A673 (cell line): ENCODE measurements around the gene RGL3.

Experiments used
- EZH2 ChIP-seq: fragments of 200-600 bp; sonication (generic); IDR thresholded peaks from 2 replicates; pipeline ENCODE4 v1.6.1; 2017; ENCODE audit warnings: borderline replicate concordance, low read depth, mild to moderate bottlenecking, mixed read lengths, antibody characterized with exemption, low read length; ENCODE audit not compliant: poor library complexity, severe bottlenecking
- TF ChIP-seq, protein P1 (sequence below): fragments of 300-800, 200-600 bp; sonication (generic); conservative IDR thresholded peaks from 2 replicates; pipeline ENCODE4 v1.5.1; 2017; ENCODE audit warnings: low read depth, mild to moderate bottlenecking, antibody characterized with exemption, low read length, moderate library complexity, mixed read lengths

DNA sequence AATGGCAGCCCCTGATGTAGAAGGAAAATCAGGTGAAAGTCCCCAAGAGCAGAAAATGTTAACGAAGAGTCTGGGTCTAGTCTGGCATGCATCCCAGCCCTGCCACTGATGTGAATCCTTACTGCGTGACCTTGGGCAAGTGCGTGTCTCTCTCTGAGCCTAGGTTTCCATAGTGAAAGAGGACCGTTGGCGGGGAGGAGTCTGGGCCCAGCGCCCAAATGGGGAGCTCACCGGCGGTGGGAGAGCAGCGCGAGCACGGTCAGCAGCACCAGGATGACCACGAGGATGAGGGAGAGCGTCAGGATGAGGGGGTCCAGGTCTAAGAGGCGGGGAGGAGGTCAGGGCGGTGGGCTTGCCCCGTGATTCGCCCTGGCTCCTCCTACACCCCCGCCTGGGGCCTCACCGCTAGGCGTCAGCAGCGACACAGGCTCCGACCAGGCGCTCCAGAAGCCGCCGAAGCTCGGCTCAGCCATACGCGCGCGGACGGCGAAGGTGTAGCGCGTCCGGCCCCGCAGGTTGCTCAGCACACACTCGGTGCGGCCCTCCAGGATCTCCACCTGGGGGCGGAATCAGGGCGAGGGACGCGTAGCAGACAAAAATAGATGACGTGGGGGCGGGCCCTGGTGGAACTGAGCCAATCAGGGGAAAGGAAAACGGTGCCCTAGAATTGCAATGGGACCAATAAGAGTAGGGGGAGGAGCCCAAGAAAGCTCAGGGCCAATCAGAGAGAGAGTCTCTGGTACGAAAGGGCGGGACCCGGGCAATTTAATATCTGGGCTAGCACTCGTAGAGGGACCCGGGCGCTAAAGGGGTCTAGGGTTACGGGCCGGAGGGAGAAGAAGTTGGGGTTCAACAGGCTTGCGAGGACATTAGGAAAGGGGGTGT is 38.2 kb downstream of the RGL3 start:
- TF ChIP-seq, protein P1, sequence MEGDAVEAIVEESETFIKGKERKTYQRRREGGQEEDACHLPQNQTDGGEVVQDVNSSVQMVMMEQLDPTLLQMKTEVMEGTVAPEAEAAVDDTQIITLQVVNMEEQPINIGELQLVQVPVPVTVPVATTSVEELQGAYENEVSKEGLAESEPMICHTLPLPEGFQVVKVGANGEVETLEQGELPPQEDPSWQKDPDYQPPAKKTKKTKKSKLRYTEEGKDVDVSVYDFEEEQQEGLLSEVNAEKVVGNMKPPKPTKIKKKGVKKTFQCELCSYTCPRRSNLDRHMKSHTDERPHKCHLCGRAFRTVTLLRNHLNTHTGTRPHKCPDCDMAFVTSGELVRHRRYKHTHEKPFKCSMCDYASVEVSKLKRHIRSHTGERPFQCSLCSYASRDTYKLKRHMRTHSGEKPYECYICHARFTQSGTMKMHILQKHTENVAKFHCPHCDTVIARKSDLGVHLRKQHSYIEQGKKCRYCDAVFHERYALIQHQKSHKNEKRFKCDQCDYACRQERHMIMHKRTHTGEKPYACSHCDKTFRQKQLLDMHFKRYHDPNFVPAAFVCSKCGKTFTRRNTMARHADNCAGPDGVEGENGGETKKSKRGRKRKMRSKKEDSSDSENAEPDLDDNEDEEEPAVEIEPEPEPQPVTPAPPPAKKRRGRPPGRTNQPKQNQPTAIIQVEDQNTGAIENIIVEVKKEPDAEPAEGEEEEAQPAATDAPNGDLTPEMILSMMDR: peak; percentile 83
- TF ChIP-seq EZH2: no peak
